Kidney capillary endothelial cell (primary cell): ENCODE results near the gene SLC25A26.
A peak's percentile ranks its signal among the peaks of the same experiment; 100 is the strongest.

Experiments
- DNase-seq: peaks from one replicate; pipeline ENCODE4 v3.0.0-alpha.2; 2018; ENCODE audit warnings: low spot score

Gene SLC25A26

GRCh38 chr3:66396888-66397287 is 176.1 kb downstream of the SLC25A26 start:
- DNase-seq, result no peak

GRCh38 chr3:66397745-66398144 is 176.9 kb downstream of the SLC25A26 start:
- no peak for DNase-seq

GRCh38 chr3:66398228-66399025 is 177.6 kb downstream of the SLC25A26 start:
- no peak for DNase-seq

GRCh38 chr3:66399529-66400232 is 178.9 kb downstream of the SLC25A26 start:
- no peak for DNase-seq

GRCh38 chr3:66400411-66401156 is 179.8 kb downstream of the SLC25A26 start:
- DNase-seq, result no peak

GRCh38 chr3:66401157-66401550 is 180.4 kb downstream of the SLC25A26 start:
- no peak for DNase-seq

GRCh38 chr3:66401675-66402491 is 181.1 kb downstream of the SLC25A26 start:
- no peak for DNase-seq

GRCh38 chr3:66402596-66403290 is 181.9 kb downstream of the SLC25A26 start:
- no peak for DNase-seq

- DNase-seq, result no peak
Measured at GRCh38 chr3:66403323-66403990, 182.7 kb downstream of the SLC25A26 start.

GRCh38 chr3:66404197-66404596 is 183.4 kb downstream of the SLC25A26 start:
- no peak for DNase-seq

GRCh38 chr3:66404903-66405700 is 184.3 kb downstream of the SLC25A26 start:
- DNase-seq, result no peak

GRCh38 chr3:66405701-66406091 is 184.9 kb downstream of the SLC25A26 start:
- DNase-seq, result no peak

- no peak for DNase-seq
Measured at GRCh38 chr3:66406163-66406562, 185.4 kb downstream of the SLC25A26 start.

GRCh38 chr3:66406831-66407610 is 186.2 kb downstream of the SLC25A26 start:
- no peak for DNase-seq

GRCh38 chr3:66407611-66408218 is 186.9 kb downstream of the SLC25A26 start:
- peak; percentile 22 for DNase-seq

- DNase-seq, result no peak
Measured at GRCh38 chr3:66409771-66410754, 189.3 kb downstream of the SLC25A26 start.

- no peak for DNase-seq
Measured at GRCh38 chr3:66410976-66411375, 190.2 kb downstream of the SLC25A26 start.
